ENCODE results near the gene SNTG2. TPM values are rescaled to one million over a fixed set of nuclear protein-coding genes. Genes with fewer than 3 reads are reported as not detected.

SNTG2 gene
- total RNA-seq, 1 donor from 2014 or later: 2.2 TPM

DNA sequence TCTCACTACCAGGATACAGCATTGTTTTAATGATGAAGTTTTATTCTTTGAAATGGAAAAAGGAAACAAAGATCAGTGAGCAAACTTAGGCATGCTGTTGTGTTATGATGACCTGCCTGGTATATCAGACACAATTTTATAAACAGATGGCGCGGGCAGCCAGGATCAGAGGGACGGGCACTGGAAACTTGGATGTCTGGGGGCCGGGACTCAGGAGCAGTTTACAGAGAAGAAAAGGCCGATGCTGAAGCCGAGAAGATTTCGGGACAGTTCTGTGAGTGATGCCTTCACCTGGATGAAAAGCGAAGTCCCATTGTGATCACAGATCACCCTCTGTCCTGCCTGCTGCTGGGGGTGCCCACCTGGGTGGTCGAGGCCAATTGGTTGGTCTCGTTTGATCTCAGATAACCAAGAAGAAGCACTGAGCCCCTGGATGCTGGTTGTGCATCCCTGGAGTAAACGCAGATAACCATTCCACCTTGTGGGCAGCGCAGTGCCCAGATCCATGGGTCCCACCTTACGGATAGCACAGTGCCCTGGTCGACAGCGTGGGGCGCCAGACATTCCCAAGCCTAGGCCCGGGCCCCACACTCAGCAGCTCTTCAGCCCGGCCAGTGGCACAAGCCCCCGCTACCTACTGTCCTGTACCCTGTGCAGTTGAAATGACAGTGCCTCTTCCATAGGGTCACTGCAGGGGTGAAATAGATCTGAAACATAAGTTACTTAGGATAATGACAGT, 279.7 kb downstream of the SNTG2 start:
- Mint-ChIP-seq H3K9me3 (no peaks in the 10 kb centered on the region), H3K27me3 (no peaks in the 10 kb centered on the region), H3K4me3 (no peak overlapping the region), H3K36me3 (ENCODE audit: low read depth) (no peaks in the 10 kb centered on the region), H3K4me1 (no peaks in the 10 kb centered on the region), H3K27ac (no peak overlapping the region)
- CTCF ChIA-PET: no interaction called here
- intact Hi-C loops (cut with micrococcal nuclease): no loop called here
- DNase-seq (no peak), ATAC-seq (ENCODE audit: low read depth) (no peak)
- TF ChIP-seq, protein P1, sequence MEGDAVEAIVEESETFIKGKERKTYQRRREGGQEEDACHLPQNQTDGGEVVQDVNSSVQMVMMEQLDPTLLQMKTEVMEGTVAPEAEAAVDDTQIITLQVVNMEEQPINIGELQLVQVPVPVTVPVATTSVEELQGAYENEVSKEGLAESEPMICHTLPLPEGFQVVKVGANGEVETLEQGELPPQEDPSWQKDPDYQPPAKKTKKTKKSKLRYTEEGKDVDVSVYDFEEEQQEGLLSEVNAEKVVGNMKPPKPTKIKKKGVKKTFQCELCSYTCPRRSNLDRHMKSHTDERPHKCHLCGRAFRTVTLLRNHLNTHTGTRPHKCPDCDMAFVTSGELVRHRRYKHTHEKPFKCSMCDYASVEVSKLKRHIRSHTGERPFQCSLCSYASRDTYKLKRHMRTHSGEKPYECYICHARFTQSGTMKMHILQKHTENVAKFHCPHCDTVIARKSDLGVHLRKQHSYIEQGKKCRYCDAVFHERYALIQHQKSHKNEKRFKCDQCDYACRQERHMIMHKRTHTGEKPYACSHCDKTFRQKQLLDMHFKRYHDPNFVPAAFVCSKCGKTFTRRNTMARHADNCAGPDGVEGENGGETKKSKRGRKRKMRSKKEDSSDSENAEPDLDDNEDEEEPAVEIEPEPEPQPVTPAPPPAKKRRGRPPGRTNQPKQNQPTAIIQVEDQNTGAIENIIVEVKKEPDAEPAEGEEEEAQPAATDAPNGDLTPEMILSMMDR (IDR thresholded peaks at IDR 0.05): no peak
- POLR2A ChIA-PET: no interaction called here

GRCh38 chr2:1231466-1232063, 280.9 kb downstream of the SNTG2 start:
- ChIA-PET CTCF (no interaction called here), POLR2A (no interaction called here)
- no peak overlapping the region for H3K4me3 Mint-ChIP-seq
- no peaks in the 10 kb centered on the region for H3K27me3 Mint-ChIP-seq
- intact Hi-C loops (cut with micrococcal nuclease): no loop called here
- H3K4me1 Mint-ChIP-seq: peaks cover 3% of the 10 kb centered on the region
- no peaks in the 10 kb centered on the region for H3K36me3 Mint-ChIP-seq (ENCODE audit: low read depth)
- H3K9me3 Mint-ChIP-seq: no peaks in the 10 kb centered on the region
- ATAC-seq (ENCODE audit: low read depth) (no peak), DNase-seq (no peak)
- no peak overlapping the region for H3K27ac Mint-ChIP-seq
- TF ChIP-seq, protein P1 (IDR thresholded peaks at IDR 0.05): no peak

GRCh38 chr2:1233281-1233680, 282.6 kb downstream of the SNTG2 start:
- no peak overlapping the region for H3K4me3 Mint-ChIP-seq
- DNase-seq (no peak), ATAC-seq (ENCODE audit: low read depth) (no peak)
- no peaks in the 10 kb centered on the region for H3K27me3 Mint-ChIP-seq
- H3K4me1 Mint-ChIP-seq: peaks cover 13% of the 10 kb centered on the region
- intact Hi-C loops (cut with micrococcal nuclease): no loop called here
- H3K36me3 Mint-ChIP-seq (ENCODE audit: low read depth): no peaks in the 10 kb centered on the region
- no peaks in the 10 kb centered on the region for H3K9me3 Mint-ChIP-seq
- TF ChIP-seq, protein P1 (IDR thresholded peaks at IDR 0.05): no peak
- ChIA-PET POLR2A (no interaction called here), CTCF (no interaction called here)
- no peak overlapping the region for H3K27ac Mint-ChIP-seq

DNA sequence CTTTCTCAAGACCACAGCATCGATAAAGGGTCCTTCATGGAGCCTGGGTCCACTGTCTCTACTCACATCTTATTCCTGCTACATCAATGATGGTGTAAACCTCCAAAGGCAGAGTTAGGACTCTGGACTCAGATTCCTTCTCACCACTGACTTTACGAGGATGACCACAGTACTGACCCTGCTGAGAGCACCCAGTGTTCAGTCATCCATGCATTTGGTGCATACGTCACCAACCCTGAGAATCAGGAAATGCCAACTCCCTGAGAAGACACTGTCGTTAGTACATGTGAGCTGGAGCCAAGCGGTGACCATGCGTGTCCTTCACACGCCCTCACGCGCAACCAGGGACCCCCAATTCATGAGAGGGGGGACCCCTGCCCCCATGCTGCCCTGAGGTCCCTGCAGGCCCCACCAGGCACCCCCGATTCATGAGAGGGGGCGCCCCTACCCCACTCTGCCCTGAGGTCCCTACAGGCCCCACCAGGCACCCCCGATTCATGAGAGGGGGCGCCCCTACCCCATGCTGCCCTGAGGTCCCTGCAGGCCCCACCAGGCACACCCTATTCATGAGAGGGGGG, 284.2 kb downstream of the SNTG2 start:
- Mint-ChIP-seq H3K9me3 (no peaks in the 10 kb centered on the region), H3K4me1 (peaks cover 28% of the 10 kb centered on the region), H3K27ac (no peak overlapping the region), H3K4me3 (no peak overlapping the region), H3K27me3 (no peaks in the 10 kb centered on the region), H3K36me3 (ENCODE audit: low read depth) (no peaks in the 10 kb centered on the region)
- TF ChIP-seq, protein P1 (IDR thresholded peaks at IDR 0.05): no peak
- POLR2A ChIA-PET: no interaction called here
- DNase-seq (no peak), ATAC-seq (ENCODE audit: low read depth) (no peak)
- CTCF ChIA-PET: no interaction called here
- intact Hi-C loops (cut with micrococcal nuclease): no loop called here

DNA sequence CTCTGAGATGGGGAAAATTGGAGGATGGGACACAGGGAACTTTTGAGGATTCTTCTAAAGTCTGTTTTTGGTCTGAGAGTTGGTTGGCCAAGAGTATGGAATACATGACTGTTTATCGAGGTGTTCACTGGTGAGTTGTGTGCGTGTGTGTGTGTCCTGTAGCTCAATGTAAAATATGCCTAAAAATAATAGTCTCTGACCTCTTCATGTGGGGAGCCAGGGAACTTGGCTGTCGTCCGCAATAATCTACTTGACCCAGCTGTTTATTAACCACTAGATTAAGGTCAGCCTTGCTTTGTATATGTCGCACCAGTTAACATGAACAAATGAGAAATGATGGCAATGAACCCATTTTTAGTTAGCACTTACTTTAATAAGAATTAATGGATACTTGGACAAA, 285.2 kb downstream of the SNTG2 start:
- DNase-seq: no peak
- no peaks in the 10 kb centered on the region for H3K27me3 Mint-ChIP-seq
- TF ChIP-seq, protein P1 (IDR thresholded peaks at IDR 0.05): no peak
- no peaks in the 10 kb centered on the region for H3K9me3 Mint-ChIP-seq
- intact Hi-C loops (cut with micrococcal nuclease): no loop called here
- no peak overlapping the region for H3K4me3 Mint-ChIP-seq
- peaks cover 35% of the 10 kb centered on the region for H3K4me1 Mint-ChIP-seq
- no peaks in the 10 kb centered on the region for H3K36me3 Mint-ChIP-seq (ENCODE audit: low read depth)
- ATAC-seq (ENCODE audit: low read depth): no peak
- no peak overlapping the region for H3K27ac Mint-ChIP-seq
- ChIA-PET CTCF (no interaction called here), POLR2A (no interaction called here)
